Activated T-cell treated with anti-CD3 and anti-CD28 coated beads, Interleukin-2, amount 50 U/mL, for 72 hours (primary cell): ENCODE data around the gene NUMB. TPM values are rescaled to one million over a fixed set of nuclear protein-coding genes. Genes with fewer than 3 reads are reported as not detected.
"Not testable (repeated sequence)": the region's sequence is repeated elsewhere in the genome, so short reads cannot be mapped to it uniquely, and the experiment has no call there.

Experiments used
- ATAC-seq, 2 donors: fragments of 150-1000 bp; cut with Tn5 transposase; replicated peaks in 1 of 2; 2 replicates each; pipeline ENCODE4 v1.10.0; 2021; ENCODE audit warnings: moderate library complexity in 2 of 2, mild to moderate bottlenecking in 1 of 2
- DNase-seq, 2 donors: peaks; one replicate each; pipeline ENCODE4 v3.0.0; 2021 to 2022; ENCODE audit warnings: mixed read lengths in 1 of 2
- H3K27ac Mint-ChIP-seq: one replicate; pipeline ENCODE4 v1.8.0; 2022; ENCODE audit warnings: mild to moderate bottlenecking, moderate library complexity, mixed read lengths
- H3K27me3 Mint-ChIP-seq: one replicate; pipeline ENCODE4 v1.8.0; 2022; ENCODE audit warnings: low read depth, mixed read lengths
- H3K36me3 Mint-ChIP-seq, 2 donors: one replicate each; pipeline ENCODE4 v1.8.0; 2022; ENCODE audit warnings: mixed read lengths in 2 of 2, mild to moderate bottlenecking in 1 of 2; ENCODE audit not compliant: insufficient read depth in 2 of 2
- H3K4me1 Mint-ChIP-seq: one replicate; pipeline ENCODE4 v1.8.0; 2022; ENCODE audit warnings: low read depth, mixed read lengths
- H3K4me3 Mint-ChIP-seq, 2 donors: one replicate each; pipeline ENCODE4 v1.8.0; 2022; ENCODE audit warnings: mild to moderate bottlenecking in 2 of 2, mixed read lengths in 2 of 2, moderate library complexity in 2 of 2
- H3K9me3 Mint-ChIP-seq, 2 donors: one replicate each; pipeline ENCODE4 v1.8.0; 2022; ENCODE audit warnings: mixed read lengths in 2 of 2
- total RNA-seq, 2 donors: library from RNA; stranded (reverse); gene quantifications; one replicate each; pipeline ENCODE4 v1.2.3, GENCODE V29; 2022

NUMB gene
- total RNA-seq, 2 donors from 2014 or later: 63.4 to 66.3 TPM

- ATAC-seq: no peak
- Mint-ChIP-seq H3K9me3 (peaks cover 1 to 8% of the 10 kb centered on the region in 2 donors), H3K36me3 (peaks cover 9 to 16% of the 10 kb centered on the region in 2 donors), H3K27ac (no peak overlapping the region), H3K4me3 (no peak overlapping the region), H3K4me1 (no peaks in the 10 kb centered on the region), H3K27me3 (no peaks in the 10 kb centered on the region)
- DNase-seq: no peak
These were observed 72.0 kb downstream of the NUMB start for GRCh38 chr14:73386342-73386741.

DNA sequence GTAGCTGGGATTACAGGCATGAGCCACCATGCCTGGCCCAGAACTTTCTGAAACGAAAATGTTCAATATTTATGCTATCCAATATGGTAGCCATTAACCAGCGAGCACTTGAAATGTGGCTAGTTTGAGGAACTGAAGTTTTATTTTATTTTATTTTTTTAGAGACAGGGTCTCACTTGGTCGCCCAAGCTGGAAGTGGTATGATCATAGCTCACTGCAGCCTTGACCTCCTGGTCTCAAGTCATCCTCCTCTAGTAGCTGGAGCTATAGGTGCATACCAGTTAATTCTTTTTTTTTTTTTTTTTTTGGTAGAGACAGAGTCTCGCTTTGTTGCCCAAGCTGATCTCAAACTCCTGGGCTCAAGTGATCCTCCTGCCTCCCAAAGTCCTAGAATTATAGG lies 73.3 kb downstream of the NUMB start:
- ATAC-seq, DNase-seq, H3K27me3 Mint-ChIP-seq, H3K27ac Mint-ChIP-seq, H3K9me3 Mint-ChIP-seq, H3K4me1 Mint-ChIP-seq, H3K4me3 Mint-ChIP-seq: not testable (repeated sequence)
- H3K36me3 Mint-ChIP-seq: peaks cover 9 to 14% of the 10 kb centered on the region in 2 donors

DNA sequence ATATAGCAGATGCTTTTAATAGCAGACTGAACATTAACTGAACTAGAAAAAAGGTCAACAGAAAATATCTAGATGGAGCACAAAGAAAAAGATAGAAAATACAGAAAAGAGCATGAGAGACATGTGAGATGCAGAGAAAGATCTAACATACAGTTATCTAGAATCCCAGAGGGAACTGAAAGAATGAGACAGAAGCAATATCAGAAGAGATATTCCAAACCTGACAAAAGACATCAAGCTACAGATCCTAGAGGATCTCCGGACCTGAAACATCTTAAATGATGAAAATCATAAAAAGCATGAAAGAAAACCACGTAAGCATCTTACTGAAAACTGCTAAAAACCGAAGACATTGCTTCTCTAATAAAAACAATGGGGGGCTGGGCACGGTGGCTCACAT lies 75.0 kb downstream of the NUMB start:
- Mint-ChIP-seq H3K4me3 (no peak overlapping the region), H3K27ac (no peak overlapping the region), H3K9me3 (peaks cover 1 to 8% of the 10 kb centered on the region in 2 donors), H3K4me1 (no peaks in the 10 kb centered on the region), H3K27me3 (no peaks in the 10 kb centered on the region), H3K36me3 (peaks cover 9 to 14% of the 10 kb centered on the region in 2 donors)
- ATAC-seq (no peak), DNase-seq (no peak)

DNA sequence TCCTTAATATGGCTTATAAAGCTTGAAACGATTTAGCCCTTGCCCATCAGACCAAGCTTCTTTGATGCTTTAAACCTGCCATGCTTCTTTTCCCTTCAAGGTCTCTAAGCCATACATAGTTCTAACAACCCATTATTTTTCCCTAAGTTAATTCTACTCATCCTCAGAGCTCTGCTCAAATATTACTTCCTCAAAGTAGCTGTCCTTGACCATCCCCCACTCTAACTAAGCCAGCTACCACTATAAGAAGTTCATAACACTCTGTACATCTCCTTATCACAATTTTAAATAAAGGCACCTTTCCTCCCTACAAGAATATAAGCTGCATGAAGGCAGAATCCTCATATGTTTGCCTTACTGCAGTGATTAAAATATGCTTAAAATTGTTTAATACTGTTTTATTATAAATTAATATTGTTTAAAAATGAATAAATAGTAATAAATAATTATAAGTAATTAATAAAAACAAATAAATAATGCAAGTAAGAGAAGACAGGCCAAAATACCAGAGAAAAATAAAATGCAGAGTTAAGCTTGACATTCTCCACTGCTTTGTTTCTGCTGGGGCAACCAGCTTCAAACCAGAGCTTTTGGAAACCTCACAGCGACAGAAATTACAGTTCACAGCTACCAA lies 76.8 kb downstream of the NUMB start:
- H3K9me3 Mint-ChIP-seq: peaks cover 1 to 8% of the 10 kb centered on the region in 2 donors
- ATAC-seq (no peak), DNase-seq (no peak)
- H3K36me3 Mint-ChIP-seq: peaks cover 9 to 12% of the 10 kb centered on the region in 2 donors
- no peak overlapping the region for H3K4me3 Mint-ChIP-seq
- no peak overlapping the region for H3K27ac Mint-ChIP-seq
- H3K27me3 Mint-ChIP-seq: no peaks in the 10 kb centered on the region
- H3K4me1 Mint-ChIP-seq: no peaks in the 10 kb centered on the region

DNA sequence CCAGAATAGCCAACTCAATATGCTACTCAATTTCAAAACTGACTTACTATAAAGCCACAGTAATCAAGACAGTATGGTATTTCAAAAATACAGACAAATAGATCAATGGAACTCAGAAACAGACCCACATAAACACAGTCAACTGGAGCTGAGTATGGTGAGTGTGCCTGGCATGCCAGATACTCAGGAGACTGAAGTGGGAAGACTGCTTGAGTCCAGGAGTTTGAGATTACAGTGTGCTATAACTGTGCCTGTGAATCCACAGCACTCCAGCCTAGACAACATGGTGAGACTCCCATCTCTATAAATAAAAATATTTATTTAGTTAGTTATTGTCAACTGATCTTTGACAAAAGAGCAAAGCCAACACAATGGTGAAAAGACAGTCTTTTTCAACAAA lies 81.8 kb downstream of the NUMB start:
- H3K4me3 Mint-ChIP-seq: no peak overlapping the region
- peaks cover 10% of the 10 kb centered on the region for H3K4me1 Mint-ChIP-seq
- ATAC-seq (no peak), DNase-seq (no peak)
- no peaks in the 10 kb centered on the region for H3K9me3 Mint-ChIP-seq
- no peaks in the 10 kb centered on the region for H3K36me3 Mint-ChIP-seq
- no peaks in the 10 kb centered on the region for H3K27me3 Mint-ChIP-seq
- no peak overlapping the region for H3K27ac Mint-ChIP-seq

DNA sequence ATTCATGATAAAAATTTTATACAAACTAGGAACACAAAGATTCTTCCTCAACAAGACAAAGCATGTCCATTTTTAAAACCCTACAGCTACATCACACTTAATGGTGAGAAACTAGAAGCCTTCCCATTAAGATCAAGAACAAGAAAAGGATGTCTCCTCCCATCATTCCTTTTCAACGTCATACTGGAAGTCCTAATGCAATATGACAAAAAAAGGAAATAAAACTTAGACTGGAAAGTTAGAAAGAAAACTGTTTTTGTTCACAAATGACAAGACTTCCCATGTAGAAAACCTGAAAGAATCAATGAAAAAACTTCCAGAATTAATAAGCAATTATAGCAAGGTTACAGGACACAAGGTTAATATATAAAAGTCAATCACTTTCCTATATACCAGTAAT lies 82.5 kb downstream of the NUMB start:
- Mint-ChIP-seq H3K36me3 (no peaks in the 10 kb centered on the region), H3K4me1 (peaks cover 10% of the 10 kb centered on the region), H3K27me3 (no peaks in the 10 kb centered on the region), H3K4me3 (no peak overlapping the region), H3K27ac (no peak overlapping the region), H3K9me3 (no peaks in the 10 kb centered on the region)
- ATAC-seq (no peak), DNase-seq (no peak)

GRCh38 chr14:73374218-73374617 lies 84.1 kb downstream of the NUMB start:
- peaks cover 10% of the 10 kb centered on the region for H3K4me1 Mint-ChIP-seq
- H3K9me3 Mint-ChIP-seq: no peaks in the 10 kb centered on the region
- no peaks in the 10 kb centered on the region for H3K36me3 Mint-ChIP-seq
- H3K27ac Mint-ChIP-seq: no peak overlapping the region
- DNase-seq: no peak
- no peak for ATAC-seq
- H3K4me3 Mint-ChIP-seq: no peak overlapping the region
- H3K27me3 Mint-ChIP-seq: no peaks in the 10 kb centered on the region

GRCh38 chr14:73372529-73372928 lies 85.8 kb downstream of the NUMB start:
- H3K27me3 Mint-ChIP-seq: no peaks in the 10 kb centered on the region
- ATAC-seq: peak; percentile 27 to 49

GRCh38 chr14:73370561-73370960 lies 87.8 kb downstream of the NUMB start:
- no peak for DNase-seq
- no peaks in the 10 kb centered on the region for H3K27me3 Mint-ChIP-seq
- no peaks in the 10 kb centered on the region for H3K36me3 Mint-ChIP-seq
- H3K4me1 Mint-ChIP-seq: peaks cover 10% of the 10 kb centered on the region
- no peak overlapping the region for H3K4me3 Mint-ChIP-seq
- no peak for ATAC-seq
- no peaks in the 10 kb centered on the region for H3K9me3 Mint-ChIP-seq
- no peak overlapping the region for H3K27ac Mint-ChIP-seq

More at GRCh38 chr14:73372529-73372928, 85.8 kb downstream of the NUMB start:
- peaks cover 10% of the 10 kb centered on the region for H3K4me1 Mint-ChIP-seq
- no peak for DNase-seq
- no peak overlapping the region for H3K4me3 Mint-ChIP-seq
- no peak overlapping the region for H3K27ac Mint-ChIP-seq
- no peaks in the 10 kb centered on the region for H3K36me3 Mint-ChIP-seq
- H3K9me3 Mint-ChIP-seq: no peaks in the 10 kb centered on the region

GRCh38 chr14:73369428-73369827 lies 88.9 kb downstream of the NUMB start:
- H3K27me3 Mint-ChIP-seq: no peaks in the 10 kb centered on the region
- no peaks in the 10 kb centered on the region for H3K36me3 Mint-ChIP-seq
- no peak for ATAC-seq
- no peaks in the 10 kb centered on the region for H3K9me3 Mint-ChIP-seq
- H3K4me3 Mint-ChIP-seq: no peak overlapping the region
- peaks cover 10% of the 10 kb centered on the region for H3K4me1 Mint-ChIP-seq
- H3K27ac Mint-ChIP-seq: no peak overlapping the region
- no peak for DNase-seq

DNA sequence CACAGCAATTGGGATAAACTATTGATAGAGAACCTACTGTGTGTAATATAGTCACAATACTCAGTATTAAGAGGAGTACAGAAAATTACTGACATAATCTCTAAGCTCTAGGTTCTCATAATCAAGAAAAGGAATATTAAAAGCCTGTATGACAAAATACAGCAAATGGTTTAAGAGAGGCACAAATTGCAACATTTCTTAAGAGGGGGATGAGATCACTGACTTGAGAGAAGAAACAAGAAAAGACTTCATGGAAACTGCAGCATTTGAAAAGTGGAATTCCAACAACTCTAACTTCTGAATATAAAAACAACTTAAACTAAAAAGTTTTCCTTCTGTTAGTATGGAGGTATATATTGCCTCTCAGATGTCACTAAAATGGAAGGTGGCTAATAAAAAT lies 89.7 kb downstream of the NUMB start:
- no peaks in the 10 kb centered on the region for H3K27me3 Mint-ChIP-seq
- no peak overlapping the region for H3K4me3 Mint-ChIP-seq
- ATAC-seq: no peak
- no peaks in the 10 kb centered on the region for H3K36me3 Mint-ChIP-seq
- peaks cover 10% of the 10 kb centered on the region for H3K4me1 Mint-ChIP-seq
- H3K27ac Mint-ChIP-seq: no peak overlapping the region
- no peaks in the 10 kb centered on the region for H3K9me3 Mint-ChIP-seq
- DNase-seq: no peak

- no peak for ATAC-seq
- H3K36me3 Mint-ChIP-seq: no peaks in the 10 kb centered on the region
- H3K27ac Mint-ChIP-seq: no peak overlapping the region
- no peaks in the 10 kb centered on the region for H3K27me3 Mint-ChIP-seq
- H3K4me3 Mint-ChIP-seq: no peak overlapping the region
- no peaks in the 10 kb centered on the region for H3K4me1 Mint-ChIP-seq
- no peak for DNase-seq
- no peaks in the 10 kb centered on the region for H3K9me3 Mint-ChIP-seq
These were observed 92.6 kb downstream of the NUMB start for GRCh38 chr14:73365727-73366126.

DNA sequence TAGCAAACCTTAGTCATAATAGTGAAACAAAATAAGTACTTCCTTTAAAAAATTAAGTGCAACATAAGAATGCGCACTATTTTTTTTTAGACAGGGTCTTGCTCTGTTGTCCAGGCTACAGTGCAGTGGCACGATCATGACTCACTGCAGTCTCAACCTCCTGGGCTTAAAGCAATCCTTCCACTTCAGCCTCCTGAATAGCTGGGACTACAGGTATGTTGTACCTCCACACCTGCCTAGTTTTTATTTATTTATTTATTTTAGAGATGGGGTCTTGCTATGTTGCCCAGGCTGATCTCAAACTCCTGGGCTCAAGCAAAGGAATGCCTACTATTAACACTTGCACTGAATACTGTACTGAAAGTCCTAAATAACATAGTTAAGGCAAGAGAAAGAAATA lies 93.8 kb downstream of the NUMB start:
- no peaks in the 10 kb centered on the region for H3K4me1 Mint-ChIP-seq
- no peaks in the 10 kb centered on the region for H3K9me3 Mint-ChIP-seq
- no peak overlapping the region for H3K4me3 Mint-ChIP-seq
- H3K27me3 Mint-ChIP-seq: no peaks in the 10 kb centered on the region
- ATAC-seq (no peak), DNase-seq (no peak)
- no peaks in the 10 kb centered on the region for H3K36me3 Mint-ChIP-seq
- no peak overlapping the region for H3K27ac Mint-ChIP-seq

- no peak overlapping the region for H3K27ac Mint-ChIP-seq
- H3K4me3 Mint-ChIP-seq: no peak overlapping the region
- H3K9me3 Mint-ChIP-seq: no peaks in the 10 kb centered on the region
- no peaks in the 10 kb centered on the region for H3K4me1 Mint-ChIP-seq
- ATAC-seq (no peak), DNase-seq (no peak)
- H3K36me3 Mint-ChIP-seq: no peaks in the 10 kb centered on the region
- no peaks in the 10 kb centered on the region for H3K27me3 Mint-ChIP-seq
These were observed 98.9 kb downstream of the NUMB start for GRCh38 chr14:73359445-73359844.
